GM19372 (cell line): Measurements from ENCODE around the gene HMGCS2.

ENCODE experiments used
- ATAC-seq: cut with Tn5 transposase; IDR thresholded peaks from one replicate; pipeline ENCODE4 v1.9.1; 2021; ENCODE audit warnings: mild to moderate bottlenecking, low read depth, moderate library complexity; ENCODE audit not compliant: unreplicated experiment

Gene HMGCS2

GRCh38 chr1:119703666-119704450 is 64.8 kb downstream of the HMGCS2 start:
- no peak for ATAC-seq

GRCh38 chr1:119702384-119702783 is 66.3 kb downstream of the HMGCS2 start:
- no peak for ATAC-seq

GRCh38 chr1:119701659-119702058 is 67.0 kb downstream of the HMGCS2 start:
- ATAC-seq = no peak

GRCh38 chr1:119700326-119700725 is 68.4 kb downstream of the HMGCS2 start:
- no peak for ATAC-seq
